Left ventricle myocardium inferior (tissue), 1 donor: ENCODE results near the gene PRKCZ. TPM values are rescaled to one million over a fixed set of nuclear protein-coding genes. Genes with fewer than 3 reads are reported as not detected.

Source experiments
- DNase-seq: peaks from one replicate; pipeline ENCODE4 v3.0.0-alpha.2; 2020
- H3K27ac ChIP-seq: fragments of 200-600 bp; replicated peaks from 2 replicates; pipeline ENCODE4 v1.8.0; 2021
- H3K27me3 ChIP-seq: fragments of 200-600 bp; 2 replicates; pipeline ENCODE4 v1.8.0; 2021; ENCODE audit warnings: low read depth
- H3K36me3 ChIP-seq: fragments of 200-600 bp; 2 replicates; pipeline ENCODE4 v1.8.0; 2021
- H3K4me1 ChIP-seq: fragments of 200-600 bp; 2 replicates; pipeline ENCODE4 v1.8.0; 2021
- H3K4me3 ChIP-seq: fragments of 200-600 bp; 2 replicates; pipeline ENCODE4 v1.8.0; 2021; ENCODE audit warnings: mild to moderate bottlenecking, moderate library complexity
- H3K9me3 ChIP-seq: fragments of 200-600 bp; replicated peaks from 2 replicates; pipeline ENCODE4 v1.8.0; 2021
- CTCF ChIP-seq: fragments of 200-600 bp; IDR thresholded peaks from 2 replicates; pipeline ENCODE4 v1.8.0; 2021; ENCODE audit warnings: antibody characterized with exemption, mild to moderate bottlenecking, borderline replicate concordance
- intact Hi-C: fragments of 100-400 bp; cut with micrococcal nuclease; formaldehyde crosslinking; loops from one replicate; pipeline ENCODE4 v1.11.0; 2022
- total RNA-seq: library from RNA; stranded (reverse); fragmentation: NEBNext Ultra II Directional; extraction: Animal tissue kit (Norgen Biotek cat#: 25700); gene quantifications from one replicate; pipeline ENCODE4 v1.2.1, GENCODE V29; 2021
- donor health status: DM: no; HTN: yes; CAD: no; lungs with severe emphysema.

Gene PRKCZ
- total RNA-seq, 1 donor from 2014 or later = 19.1 TPM

GRCh38 chr1:2231532-2232254 is 181.5 kb downstream of the PRKCZ start:
- peak overlapping the region; percentile 89 for H3K27ac ChIP-seq
- H3K9me3 ChIP-seq = no peaks in the 10 kb centered on the region
- peak; percentile 82 for DNase-seq
- H3K4me3 ChIP-seq = peak overlapping the region; percentile 78
- no peaks in the 10 kb centered on the region for H3K27me3 ChIP-seq
- H3K4me1 ChIP-seq = peaks cover 83% of the 10 kb centered on the region
- no peak for TF ChIP-seq CTCF
- intact Hi-C loops = loop anchor here (10.0 kb wide), 1 partner anchor 63 kb away; no protein-coding TSS in a partner anchor
- no peaks in the 10 kb centered on the region for H3K36me3 ChIP-seq

- no peaks in the 10 kb centered on the region for H3K36me3 ChIP-seq
- peak overlapping the region; percentile 89 for H3K27ac ChIP-seq
- no peak for TF ChIP-seq CTCF
- H3K4me3 ChIP-seq = peak overlapping the region; percentile 78
- intact Hi-C loops = loop anchor here (10.0 kb wide), 1 partner anchor 62 kb away; no protein-coding TSS in a partner anchor
- H3K27me3 ChIP-seq = no peaks in the 10 kb centered on the region
- DNase-seq = no peak
- peaks cover 87% of the 10 kb centered on the region for H3K4me1 ChIP-seq
- H3K9me3 ChIP-seq = no peaks in the 10 kb centered on the region
Measured at GRCh38 chr1:2232255-2232915, 182.2 kb downstream of the PRKCZ start.

- Histone ChIP-seq H3K4me1 (peaks cover 93% of the 10 kb centered on the region), H3K9me3 (no peaks in the 10 kb centered on the region), H3K27me3 (no peaks in the 10 kb centered on the region), H3K4me3 (peak overlapping the region; percentile 78), H3K27ac (peak overlapping the region; percentile 89), H3K36me3 (no peaks in the 10 kb centered on the region)
- intact Hi-C loops = loop anchor here (10.0 kb wide), 1 partner anchor 62 kb away; no protein-coding TSS in a partner anchor
- TF ChIP-seq CTCF = no peak
- no peak for DNase-seq
Measured at GRCh38 chr1:2232916-2233438, 182.8 kb downstream of the PRKCZ start.

GRCh38 chr1:2233468-2233867 is 183.3 kb downstream of the PRKCZ start:
- peaks cover 98% of the 10 kb centered on the region for H3K4me1 ChIP-seq
- DNase-seq = no peak
- H3K27me3 ChIP-seq = no peaks in the 10 kb centered on the region
- H3K36me3 ChIP-seq = no peaks in the 10 kb centered on the region
- peak overlapping the region; percentile 78 for H3K4me3 ChIP-seq
- no peak for TF ChIP-seq CTCF
- intact Hi-C loops = loop anchor here (10.0 kb wide), 1 partner anchor 61 kb away; no protein-coding TSS in a partner anchor
- peak overlapping the region; percentile 89 for H3K27ac ChIP-seq
- H3K9me3 ChIP-seq = no peaks in the 10 kb centered on the region

- H3K4me1 ChIP-seq = peaks cover 100% of the 10 kb centered on the region
- no peaks in the 10 kb centered on the region for H3K27me3 ChIP-seq
- no peaks in the 10 kb centered on the region for H3K9me3 ChIP-seq
- H3K27ac ChIP-seq = peak overlapping the region; percentile 89
- no peaks in the 10 kb centered on the region for H3K36me3 ChIP-seq
- no peak for TF ChIP-seq CTCF
- DNase-seq = peak; percentile 89
- H3K4me3 ChIP-seq = peak overlapping the region; percentile 78
- intact Hi-C loops = loop anchor here (10.0 kb wide), 1 partner anchor 61 kb away; no protein-coding TSS in a partner anchor
Measured at GRCh38 chr1:2233997-2234761, 184.0 kb downstream of the PRKCZ start.
